GM23338 (cell line): Measurements from ENCODE around the gene LIPM. TPM values are rescaled to one million over a fixed set of nuclear protein-coding genes. Genes with fewer than 3 reads are reported as not detected.

Experiments
- ATAC-seq: fragments of 200-7000 bp; cut with Tn5 transposase; 3 replicates; pipeline ENCODE4 v1.9.1; 2020
- DNase-seq: peaks from one replicate; pipeline ENCODE4 v3.0.0-alpha.2; 2015; ENCODE audit warnings: low spot score
- H2AFZ ChIP-seq: fragments of 200-600 bp; sonication (generic); 2 replicates; pipeline ENCODE4 v1.8.0; 2016; ENCODE audit warnings: antibody characterized with exemption, mild to moderate bottlenecking, moderate library complexity
- H3F3A ChIP-seq: fragments of 200-600 bp; sonication (generic); replicated peaks from 2 replicates; pipeline ENCODE4 v1.8.0; 2017; ENCODE audit warnings: antibody characterized with exemption, mixed run types, low read depth
- H3K27ac ChIP-seq: fragments of 200-600 bp; sonication (generic); 2 replicates; pipeline ENCODE4 v1.6.1; 2016; ENCODE audit warnings: low read depth
- H3K27me3 ChIP-seq: fragments of 200-600 bp; sonication (generic); 2 replicates; pipeline ENCODE4 v1.8.0; 2016; ENCODE audit warnings: mild to moderate bottlenecking, mixed run types, moderate library complexity; ENCODE audit not compliant: insufficient read depth
- H3K36me3 ChIP-seq: fragments of 200-600 bp; sonication (generic); 2 replicates; pipeline ENCODE4 v1.8.0; 2016; ENCODE audit warnings: mild to moderate bottlenecking; ENCODE audit not compliant: insufficient read depth
- H3K4me1 ChIP-seq: fragments of 200-600 bp; sonication (generic); 2 replicates; pipeline ENCODE4 v1.8.0; 2016; ENCODE audit warnings: mild to moderate bottlenecking, moderate library complexity; ENCODE audit not compliant: insufficient read depth
- H3K4me2 ChIP-seq: fragments of 200-600 bp; sonication (generic); 2 replicates; pipeline ENCODE4 v1.7.1; 2017; ENCODE audit warnings: mixed run types
- H3K4me3 ChIP-seq: fragments of 200-600 bp; sonication (generic); 2 replicates; pipeline ENCODE4 v1.6.1; 2016; ENCODE audit warnings: mixed run types
- H3K79me2 ChIP-seq: fragments of 200-600 bp; sonication (generic); replicated peaks from 2 replicates; pipeline ENCODE4 v1.8.0; 2017; ENCODE audit warnings: mild to moderate bottlenecking; ENCODE audit not compliant: insufficient read depth
- H3K9me2 ChIP-seq: fragments of 200-600 bp; sonication (generic); 2 replicates; pipeline ENCODE4 v1.8.0; 2017; ENCODE audit not compliant: insufficient read depth
- H4K20me1 ChIP-seq: fragments of 200-600 bp; sonication (generic); replicated peaks from 2 replicates; pipeline ENCODE4 v1.8.0; 2017; ENCODE audit warnings: mild to moderate bottlenecking; ENCODE audit not compliant: insufficient read depth
- H3K27ac Mint-ChIP-seq: 2 replicates; pipeline ENCODE4 v1.8.0; 2020; ENCODE audit warnings: inconsistent platforms, mild to moderate bottlenecking, moderate library complexity, mixed read lengths
- H3K27me3 Mint-ChIP-seq: 3 replicates; pipeline ENCODE4 v1.8.0; 2022; ENCODE audit warnings: low read depth, mild to moderate bottlenecking, moderate library complexity, mixed read lengths, inconsistent platforms; ENCODE audit not compliant: insufficient read depth, poor library complexity
- H3K36me3 Mint-ChIP-seq: 3 replicates; pipeline ENCODE4 v1.8.0; 2021; ENCODE audit warnings: low read depth, mild to moderate bottlenecking, inconsistent platforms, moderate library complexity, mixed read lengths
- H3K4me1 Mint-ChIP-seq: 3 replicates; pipeline ENCODE4 v1.8.0; 2020; ENCODE audit warnings: mild to moderate bottlenecking, inconsistent platforms, mixed read lengths
- H3K4me3 Mint-ChIP-seq: 3 replicates; pipeline ENCODE4 v1.8.0; 2021; ENCODE audit warnings: moderate library complexity, mild to moderate bottlenecking, inconsistent platforms, mixed read lengths
- H3K9me3 Mint-ChIP-seq: 3 replicates; pipeline ENCODE4 v1.8.0; 2020; ENCODE audit warnings: moderate library complexity, mild to moderate bottlenecking, inconsistent platforms, mixed read lengths
- CREB1 ChIP-seq: fragments of 250-450 bp; sonication (Bioruptor Pico); IDR thresholded peaks from 2 replicates; pipeline ENCODE4 v1.5.0; 2020; ENCODE audit warnings: low read depth, mild to moderate bottlenecking, moderate library complexity
- CTCF ChIP-seq, 2 experiments: fragments of 200-600 bp in 1 of 2; sonication (generic) in 1 of 2; conservative IDR thresholded peaks; 2 replicates each; pipeline versions ENCODE4 v1.5.1 to v1.6.1; 2016 to 2017; ENCODE audit warnings: antibody characterized with exemption in 2 of 2, low read depth in 2 of 2, mild to moderate bottlenecking in 2 of 2, moderate library complexity in 1 of 2
- ETS1 ChIP-seq: IDR thresholded peaks from 2 replicates; pipeline ENCODE4 v1.6.1; 2016; ENCODE audit warnings: antibody characterized with exemption
- EZH2 ChIP-seq: fragments of 200-600 bp; sonication (generic); IDR thresholded peaks from one replicate; pipeline ENCODE4 v1.8.0; 2017; ENCODE audit warnings: antibody characterized with exemption, mild to moderate bottlenecking, low read depth; ENCODE audit not compliant: unreplicated experiment
- EZH2phosphoT487 ChIP-seq: fragments of 200-600 bp; sonication (generic); IDR thresholded peaks from one replicate; pipeline ENCODE4 v1.8.1; 2018; ENCODE audit warnings: antibody characterized with exemption; ENCODE audit not compliant: unreplicated experiment
- JUNB ChIP-seq: IDR thresholded peaks from one replicate; pipeline ENCODE4 v1.6.1; 2016; ENCODE audit warnings: antibody characterized with exemption; ENCODE audit not compliant: unreplicated experiment
- NANOG ChIP-seq: IDR thresholded peaks from 2 replicates; pipeline ENCODE4 v1.6.1; 2016; ENCODE audit warnings: antibody characterized with exemption, borderline replicate concordance
- POLR2AphosphoS5 ChIP-seq: IDR thresholded peaks from 2 replicates; pipeline ENCODE4 v1.6.1; 2016; ENCODE audit warnings: antibody characterized with exemption, low read depth
- REST ChIP-seq: IDR thresholded peaks from one replicate; pipeline ENCODE4 v1.6.1; 2018; ENCODE audit warnings: antibody characterized with exemption; ENCODE audit not compliant: unreplicated experiment
- STAT1 ChIP-seq: IDR thresholded peaks from one replicate; pipeline ENCODE4 v1.6.1; 2016; ENCODE audit warnings: antibody characterized with exemption; ENCODE audit not compliant: unreplicated experiment
- ZNF114 ChIP-seq: fragments of 250-450 bp; sonication (Bioruptor Pico); IDR thresholded peaks from 2 replicates; pipeline ENCODE4 v1.5.0; 2020; ENCODE audit warnings: mild to moderate bottlenecking, moderate library complexity
- ZNF331 ChIP-seq: fragments of 250-450 bp; sonication (Bioruptor Pico); IDR thresholded peaks from 2 replicates; pipeline ENCODE4 v1.5.0; 2020; ENCODE audit warnings: low read depth, mild to moderate bottlenecking, moderate library complexity
- ZNF462 ChIP-seq: fragments of 250-450 bp; sonication (Bioruptor Pico); IDR thresholded peaks from 2 replicates; pipeline ENCODE4 v1.5.0; 2020; ENCODE audit warnings: mild to moderate bottlenecking, moderate library complexity
- polyA plus RNA-seq: library from polyadenylated mRNA; unstranded; fragments of >200 nt; fragmentation: Nextera tagmentation; extraction: Ambion mirVana; gene quantifications from 2 replicates; pipeline ENCODE4 v1.2.1, GENCODE V29; 2016
- total RNA-seq: library from RNA; depleted of rRNA; stranded (reverse); fragments of >200 nt; shearing (Covaris generic); gene quantifications from 2 replicates; pipeline ENCODE4 v1.2.3, GENCODE V29; 2014

LIPM gene
- total and polyA plus RNA-seq, 2 experiments from 2014 or later, result not detected

- Histone ChIP-seq H3K27me3 (no peaks in the 10 kb centered on the region), H3K4me1 (no peaks in the 10 kb centered on the region), H3K79me2 (no peaks in the 10 kb centered on the region), H3K4me3 (no peak overlapping the region), H3K36me3 (no peaks in the 10 kb centered on the region), H3F3A (no peaks in the 10 kb centered on the region), H4K20me1 (no peaks in the 10 kb centered on the region), H2AFZ (no peak overlapping the region), H3K4me2 (no peak overlapping the region), H3K27ac (no peak overlapping the region), H3K9me2 (no peaks in the 10 kb centered on the region)
- Mint-ChIP-seq H3K36me3 (no peaks in the 10 kb centered on the region), H3K4me1 (no peaks in the 10 kb centered on the region), H3K9me3 (no peaks in the 10 kb centered on the region), H3K4me3 (no peak overlapping the region), H3K27me3 (no peaks in the 10 kb centered on the region), H3K27ac (no peak overlapping the region)
- TF ChIP-seq POLR2AphosphoS5, result no peak
- TF ChIP-seq JUNB, result no peak
- TF ChIP-seq ETS1, result no peak
- TF ChIP-seq STAT1, result no peak
- no peak for TF ChIP-seq ZNF331 (CRISPR knock-in tag)
- no peak for TF ChIP-seq EZH2
- TF ChIP-seq ZNF462 (CRISPR knock-in tag), result no peak
- no peak for TF ChIP-seq ZNF114
- no peak for TF ChIP-seq NANOG
- TF ChIP-seq EZH2phosphoT487, result no peak
- TF ChIP-seq REST, result no peak
- no peak for TF ChIP-seq CREB1 (CRISPR knock-in tag)
- no peak for TF ChIP-seq CTCF (conservative IDR thresholded peaks at IDR 0.05; ENCODE audit: low read depth in 2 of 2)
- DNase-seq (no peak), ATAC-seq (no peak)
Observed at GRCh38 chr10:88833156-88833555, 30.6 kb downstream of the LIPM start.
